Stomach (tissue), 9 donors: Measurements from ENCODE around the gene TM6SF1. TPM values are rescaled to one million over a fixed set of nuclear protein-coding genes. Genes with fewer than 3 reads are reported as not detected.
"Not testable (repeated sequence)": the region's sequence is repeated elsewhere in the genome, so short reads cannot be mapped to it uniquely, and the experiment has no call there.

Source experiments
- DNase-seq, 2 donors: peaks; one replicate each; pipeline versions ENCODE4 v3.0.0 to v3.0.0-alpha.2; 2013 to 2019
- H3K27ac ChIP-seq, 5 donors: fragments of 200-600 bp in 4 of 5; sonication (generic) in 4 of 5; one replicate each; pipeline ENCODE4 v1.5.1; 2013 to 2019; ENCODE audit warnings: mild to moderate bottlenecking in 1 of 5, moderate library complexity in 1 of 5
- H3K27me3 ChIP-seq, 3 donors: fragments of 200-600 bp; sonication (generic); one replicate each; pipeline ENCODE4 v1.5.1; 2017 to 2019; ENCODE audit warnings: mixed run types in 1 of 3
- H3K36me3 ChIP-seq, 4 donors: fragments of 200-600 bp; sonication (generic); 1 replicate in 3 of 4; 2 replicates in 1 of 4; pipeline ENCODE4 v1.5.1; 2016 to 2019
- H3K4me1 ChIP-seq, 4 donors: fragments of 200-600 bp; sonication (generic); one replicate each; pipeline ENCODE4 v1.5.1; 2016 to 2019
- H3K4me3 ChIP-seq, 4 donors: fragments of 200-600 bp; sonication (generic) in 3 of 4; one replicate each; pipeline ENCODE4 v1.5.1; 2016 to 2019; ENCODE audit warnings: mild to moderate bottlenecking in 1 of 4
- H3K9me3 ChIP-seq, 4 donors: fragments of 200-600 bp; sonication (generic); one replicate each; pipeline ENCODE4 v1.5.1; 2016 to 2019
- CTCF ChIP-seq, 7 experiments: fragments of 450-650 bp in 4 of 7; fragments of 200-600 bp in 3 of 7; sonication (generic) in 3 of 7; IDR thresholded peaks; one replicate each; pipeline ENCODE4 v1.5.1; 2016 to 2019; ENCODE audit warnings: antibody characterized with exemption in 7 of 7, control low read depth in 2 of 7, mild to moderate bottlenecking in 1 of 7
- EP300 ChIP-seq: sonication (generic); formaldehyde crosslinking; IDR thresholded peaks from one replicate; pipeline ENCODE4 v1.6.1; 2017; ENCODE audit warnings: antibody characterized with exemption
- POLR2A ChIP-seq, 4 donors: fragments of 450-650 bp; IDR thresholded peaks; one replicate each; pipeline ENCODE4 v1.6.1; 2016; ENCODE audit warnings: antibody characterized with exemption in 4 of 4, control low read depth in 2 of 4, mild to moderate bottlenecking in 1 of 4, moderate library complexity in 1 of 4
- POLR2AphosphoS5 ChIP-seq, 3 donors: sonication (generic); formaldehyde crosslinking; IDR thresholded peaks; one replicate each; pipeline ENCODE4 v1.6.1; 2016; ENCODE audit warnings: antibody characterized with exemption in 3 of 3
- WGBS, 5 donors: extraction: QIAGEN DNeasy Blood & Tissue Kit in 3 of 5; methylation state at CpG; one replicate each; pipeline versions ENCODE4 v1.1.5 to v1.1.7; 2013 to 2018; 5-methylcytosine and 5-hydroxymethylcytosine counted together
- intact Hi-C: fragments of 100-400 bp; cut with DNase I; formaldehyde crosslinking; loops from one replicate; pipeline ENCODE4 v1.15.1; 2023; ENCODE audit warnings: low total_unique reads
- polyA plus RNA-seq, 3 donors: library from polyadenylated mRNA; stranded (reverse); fragments of 200-250 nt; gene quantifications; one replicate each; pipeline ENCODE4 v1.2.3, GENCODE V29; 2013
- total RNA-seq, 5 donors: library from RNA; depleted of rRNA; stranded (reverse); fragments of >200 nt; gene quantifications; one replicate each; pipeline versions ENCODE4 v1.1.0 to v1.2.3, GENCODE V29; 2014 to 2016
- donor health status: healthy with polysubstance abuse.
- donor health status: Bipolar disorder and iron deficiency.
- donor health status: healthy.

Gene TM6SF1
- total and polyA plus RNA-seq, 8 donors = 0.75 to 7.7 (median 2.1) TPM; not detected in 3

DNA sequence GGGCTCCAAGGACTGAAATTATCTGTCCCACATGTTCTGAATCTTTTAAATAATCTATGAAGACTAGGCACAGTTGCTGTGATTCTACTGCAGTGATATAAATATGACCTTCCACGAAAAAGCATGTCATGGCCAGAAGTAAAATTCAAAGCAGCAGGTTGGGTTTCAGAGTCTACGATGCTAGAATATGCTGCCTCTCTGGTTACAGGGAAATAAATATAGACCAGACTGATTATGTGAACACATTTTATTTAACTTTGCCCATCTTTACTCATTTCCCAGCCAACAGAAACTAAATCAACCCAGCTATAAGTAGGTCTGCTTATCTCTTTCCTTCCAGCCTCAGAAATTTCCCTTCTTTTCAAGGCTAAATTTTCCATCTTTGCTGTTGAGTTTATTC is 19.9 kb upstream of the TM6SF1 start:
- TF ChIP-seq CTCF (IDR thresholded peaks at IDR 0.05) = no peak
- TF ChIP-seq POLR2A (IDR thresholded peaks at IDR 0.05) = no peak
- TF ChIP-seq POLR2AphosphoS5 (IDR thresholded peaks at IDR 0.05) = no peak
- TF ChIP-seq EP300 = no peak
- no peak overlapping the region for H3K27ac ChIP-seq
- 76 to 84% (median 80%) methylated on average over 2 of the region's 2 CpGs for WGBS, 5 donors
- intact Hi-C loops = no loop called here
- DNase-seq = no peak
- H3K4me1 ChIP-seq = no peaks in the 10 kb centered on the region
- peaks cover 0 to 3% (median 0%) of the 10 kb centered on the region in 3 donors for H3K27me3 ChIP-seq
- H3K9me3 ChIP-seq = no peaks in the 10 kb centered on the region
- no peaks in the 10 kb centered on the region for H3K36me3 ChIP-seq
- no peak overlapping the region for H3K4me3 ChIP-seq

DNA sequence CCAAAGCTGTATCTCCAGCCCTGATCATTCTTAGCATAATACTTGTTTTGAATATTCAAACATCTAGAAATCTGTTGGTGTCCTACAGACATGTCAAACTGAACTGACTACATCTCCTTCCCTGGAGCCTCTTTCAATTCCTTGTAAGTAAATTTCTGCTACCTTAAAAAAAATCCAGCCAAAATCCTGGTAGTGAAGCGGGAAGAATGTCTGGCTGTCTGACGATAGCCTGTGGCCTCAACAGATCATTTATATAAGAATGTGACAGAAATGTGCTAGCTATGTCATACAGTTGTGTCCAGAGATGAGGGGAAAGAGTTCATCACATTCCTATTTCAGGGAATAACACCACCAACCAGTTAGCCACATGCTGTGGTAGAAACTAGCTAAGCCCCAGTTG is 18.6 kb upstream of the TM6SF1 start:
- Histone ChIP-seq H3K4me1 (no peaks in the 10 kb centered on the region), H3K27me3 (no peaks in the 10 kb centered on the region), H3K4me3 (no peak overlapping the region), H3K36me3 (no peaks in the 10 kb centered on the region), H3K27ac (no peak overlapping the region), H3K9me3 (no peaks in the 10 kb centered on the region)
- no peak for DNase-seq
- intact Hi-C loops = no loop called here
- WGBS, 5 donors = 65 to 93% (median 83%) methylated on average over 2 of the region's 2 CpGs
- TF ChIP-seq EP300 (no peak), CTCF (IDR thresholded peaks at IDR 0.05) (no peak), POLR2A (IDR thresholded peaks at IDR 0.05) (no peak), POLR2AphosphoS5 (IDR thresholded peaks at IDR 0.05) (no peak)

DNA sequence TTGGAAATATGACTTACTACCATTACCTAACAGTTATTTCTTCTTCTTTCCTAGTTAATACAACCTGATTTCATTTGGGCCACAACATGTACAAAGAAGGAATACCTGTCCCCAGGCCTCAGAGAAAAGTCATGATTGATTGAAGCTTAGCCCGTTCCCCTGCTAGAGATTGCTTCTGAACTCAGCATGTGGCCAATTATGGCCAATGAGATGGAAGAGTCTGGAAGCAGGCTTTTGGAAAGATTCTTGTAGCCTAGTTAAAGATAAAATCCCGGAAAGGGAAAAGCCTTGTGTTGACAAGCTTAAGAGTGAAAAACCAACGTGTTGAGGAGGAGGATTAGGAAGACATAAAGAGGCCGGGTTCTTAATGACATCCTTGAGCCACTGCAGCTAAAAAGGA is 17.0 kb upstream of the TM6SF1 start:
- Histone ChIP-seq H3K36me3 (no peaks in the 10 kb centered on the region), H3K4me1 (no peaks in the 10 kb centered on the region), H3K27me3 (no peaks in the 10 kb centered on the region), H3K27ac (no peak overlapping the region), H3K4me3 (no peak overlapping the region), H3K9me3 (no peaks in the 10 kb centered on the region)
- no peak for DNase-seq
- TF ChIP-seq EP300 (no peak), POLR2A (IDR thresholded peaks at IDR 0.05) (no peak), CTCF (IDR thresholded peaks at IDR 0.05) (no peak)
- 37 to 50% (median 41%) methylated on average over 4 of the region's 4 CpGs for WGBS, 5 donors
- intact Hi-C loops = no loop called here

- intact Hi-C loops, H3K36me3 ChIP-seq, H3K4me3 ChIP-seq, H3K4me1 ChIP-seq, H3K27me3 ChIP-seq, DNase-seq, H3K9me3 ChIP-seq: not testable (repeated sequence)
- 76 to 90% (median 84%) methylated on average over 3 of the region's 3 CpGs for WGBS, 5 donors
- H3K27ac ChIP-seq = peak overlapping the region in 3 of 5 donors; percentile 10 to 43 (median 13)
These were observed 15.5 kb upstream of the TM6SF1 start for GRCh38 chr15:83091965-83092308.

DNA sequence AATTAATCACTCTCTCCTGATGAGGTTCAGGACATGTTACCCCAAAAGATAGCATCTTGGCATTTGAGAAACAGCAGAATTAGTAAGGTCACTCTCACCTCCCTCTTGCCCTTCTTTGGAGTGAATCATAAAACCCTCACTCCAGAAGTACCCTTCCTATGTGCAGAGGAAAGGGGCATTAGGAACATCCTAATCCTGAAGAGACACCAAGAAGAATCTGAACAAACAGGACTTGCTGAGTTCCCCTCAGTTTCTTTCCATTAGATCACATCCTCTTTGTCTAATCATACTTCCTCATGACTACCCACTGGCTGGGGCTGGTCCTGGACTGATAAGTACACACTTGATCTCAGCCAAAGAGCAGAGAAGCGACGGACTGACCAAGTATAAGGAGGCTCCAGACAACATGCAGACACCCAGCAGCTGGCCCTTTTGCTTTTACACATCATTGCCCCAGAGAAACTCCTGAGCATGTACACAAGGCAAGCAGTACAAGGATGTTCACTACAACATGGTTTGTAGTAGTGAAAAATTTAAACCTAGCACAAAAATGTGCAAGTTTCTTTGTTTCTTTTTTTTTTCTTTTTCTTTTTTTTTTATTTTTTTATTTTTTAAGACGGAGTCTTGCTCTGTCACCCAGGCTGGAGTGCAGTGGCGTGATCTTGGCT is 15.0 kb upstream of the TM6SF1 start:
- peaks cover 0 to 5% (median 3%) of the 10 kb centered on the region in 4 donors for H3K9me3 ChIP-seq
- H3K4me3 ChIP-seq = no peak overlapping the region
- peak overlapping the region in 3 of 5 donors; percentile 10 to 43 (median 13) for H3K27ac ChIP-seq
- no peaks in the 10 kb centered on the region for H3K36me3 ChIP-seq
- WGBS, 5 donors = 53 to 64% (median 61%) methylated on average over 4 of the region's 4 CpGs
- peak in 1 of 3 donors; percentile 60 for TF ChIP-seq POLR2AphosphoS5 (IDR thresholded peaks at IDR 0.05)
- no peak for TF ChIP-seq POLR2A (IDR thresholded peaks at IDR 0.05)
- DNase-seq = peak; percentile 32 to 62
- no peaks in the 10 kb centered on the region for H3K4me1 ChIP-seq
- intact Hi-C loops = no loop called here
- no peaks in the 10 kb centered on the region for H3K27me3 ChIP-seq
